Thyroid gland (tissue), 4 donors: ENCODE data around the gene RNF13. TPM values are rescaled to one million over a fixed set of nuclear protein-coding genes. Genes with fewer than 3 reads are reported as not detected.
"Not testable (repeated sequence)": the region's sequence is repeated elsewhere in the genome, so short reads cannot be mapped to it uniquely, and the experiment has no call there.

Experiments
- DNase-seq, 2 donors: peaks; one replicate each; pipeline ENCODE4 v3.0.0-alpha.2; 2019
- H3K27ac ChIP-seq, 3 donors: fragments of 200-600 bp; sonication (generic); 1 replicate in 2 of 3; 2 replicates in 1 of 3; pipeline ENCODE4 v1.5.1; 2016 to 2019; ENCODE audit warnings: mild to moderate bottlenecking in 1 of 3, moderate library complexity in 1 of 3
- H3K27me3 ChIP-seq: fragments of 200-600 bp; sonication (generic); one replicate; pipeline ENCODE4 v1.5.1; 2019
- H3K36me3 ChIP-seq, 2 donors: fragments of 200-600 bp; sonication (generic); one replicate each; pipeline ENCODE4 v1.5.1; 2016 to 2019
- H3K4me1 ChIP-seq, 2 donors: fragments of 200-600 bp; sonication (generic); one replicate each; pipeline ENCODE4 v1.5.1; 2017 to 2019
- H3K4me3 ChIP-seq, 3 donors: fragments of 200-600 bp; sonication (generic); replicated peaks in 1 of 3; 1 replicate in 2 of 3; 2 replicates in 1 of 3; pipeline ENCODE4 v1.5.1; 2016; ENCODE audit warnings: mild to moderate bottlenecking in 1 of 3
- H3K9me3 ChIP-seq: fragments of 200-600 bp; sonication (generic); one replicate; pipeline ENCODE4 v1.5.1; 2017
- CTCF ChIP-seq, 6 experiments: fragments of 200-600 bp in 3 of 6; fragments of 450-650 bp in 3 of 6; sonication (generic) in 3 of 6; IDR thresholded peaks; one replicate each; pipeline ENCODE4 v1.5.1; 2016 to 2019; ENCODE audit warnings: antibody characterized with exemption in 6 of 6, mild to moderate bottlenecking in 2 of 6, inconsistent platforms in 1 of 6, moderate library complexity in 1 of 6
- POLR2A ChIP-seq, 2 donors: fragments of 450-650 bp; IDR thresholded peaks; one replicate each; pipeline ENCODE4 v1.6.1; 2017; ENCODE audit warnings: antibody characterized with exemption in 2 of 2, mild to moderate bottlenecking in 2 of 2, moderate library complexity in 1 of 2
- WGBS, 2 donors: methylation state at CpG; one replicate each; pipeline ENCODE4 v1.1.5; 2017; 5-methylcytosine and 5-hydroxymethylcytosine counted together
- intact Hi-C: fragments of 100-400 bp; cut with DNase I; formaldehyde crosslinking; loops from one replicate; pipeline ENCODE4 v1.15.1; 2023
- total RNA-seq, 4 donors: library from RNA; depleted of rRNA; stranded (reverse); fragments of >200 nt; gene quantifications; one replicate each; pipeline ENCODE4 v1.2.3, GENCODE V29; 2016

The RNF13 gene
- total RNA-seq, 4 donors from 2014 or later: 106 to 161 (median 127) TPM

DNA sequence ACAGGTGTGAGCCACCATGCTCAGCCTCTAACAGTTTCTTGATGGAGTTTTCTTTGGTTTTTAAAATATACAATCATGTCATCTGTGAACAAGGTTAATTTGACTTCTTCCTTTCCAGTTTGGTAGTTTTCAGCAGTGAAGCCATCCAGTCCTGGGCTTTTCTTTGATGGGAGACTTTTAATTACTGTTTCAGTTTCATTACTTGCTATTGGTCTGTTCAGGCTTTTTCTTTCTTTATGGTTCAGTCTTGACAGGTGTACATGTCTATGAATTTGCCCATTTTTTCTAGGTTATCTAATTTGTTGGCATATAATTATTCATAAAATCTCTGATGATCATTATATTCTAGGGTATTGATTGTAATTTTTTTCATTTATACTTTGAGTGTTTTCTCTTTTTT lies 120.8 kb downstream of the RNF13 start:
- Histone ChIP-seq H3K27ac (no peak overlapping the region), H3K4me1 (peaks cover 3 to 8% of the 10 kb centered on the region in 2 donors), H3K27me3 (no peaks in the 10 kb centered on the region), H3K9me3 (no peaks in the 10 kb centered on the region), H3K36me3 (no peaks in the 10 kb centered on the region), H3K4me3 (no peak overlapping the region)
- DNase-seq: no peak
- intact Hi-C loops: no loop called here
- TF ChIP-seq CTCF (IDR thresholded peaks at IDR 0.05) (no peak), POLR2A (IDR thresholded peaks at IDR 0.05) (no peak)

DNA sequence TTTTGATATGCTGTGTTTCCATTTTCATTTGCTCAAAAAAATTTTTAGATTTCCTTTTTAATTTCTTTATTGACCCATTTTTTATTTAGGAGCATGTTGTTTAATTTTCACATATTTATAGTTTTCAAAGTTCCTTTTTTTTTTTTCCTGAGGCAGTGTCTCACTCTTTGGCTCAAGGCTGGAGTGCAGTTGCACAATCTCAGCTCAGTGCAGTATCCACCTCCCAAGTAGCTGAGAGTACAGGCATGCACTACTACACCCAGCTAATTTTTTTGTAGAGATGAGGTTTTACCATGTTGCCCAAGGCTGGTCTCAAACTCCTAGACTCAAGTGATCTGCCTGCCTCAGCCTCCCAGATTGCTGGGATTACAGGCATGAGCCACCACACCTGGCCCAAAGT lies 121.5 kb downstream of the RNF13 start:
- H3K27ac ChIP-seq: no peak overlapping the region
- no peaks in the 10 kb centered on the region for H3K27me3 ChIP-seq
- intact Hi-C loops: no loop called here
- peaks cover 8 to 10% of the 10 kb centered on the region in 2 donors for H3K4me1 ChIP-seq
- no peaks in the 10 kb centered on the region for H3K36me3 ChIP-seq
- no peak overlapping the region for H3K4me3 ChIP-seq
- peak; percentile 48 to 61 for DNase-seq
- TF ChIP-seq POLR2A (IDR thresholded peaks at IDR 0.05) (no peak), CTCF (IDR thresholded peaks at IDR 0.05) (no peak)
- H3K9me3 ChIP-seq: no peaks in the 10 kb centered on the region

DNA sequence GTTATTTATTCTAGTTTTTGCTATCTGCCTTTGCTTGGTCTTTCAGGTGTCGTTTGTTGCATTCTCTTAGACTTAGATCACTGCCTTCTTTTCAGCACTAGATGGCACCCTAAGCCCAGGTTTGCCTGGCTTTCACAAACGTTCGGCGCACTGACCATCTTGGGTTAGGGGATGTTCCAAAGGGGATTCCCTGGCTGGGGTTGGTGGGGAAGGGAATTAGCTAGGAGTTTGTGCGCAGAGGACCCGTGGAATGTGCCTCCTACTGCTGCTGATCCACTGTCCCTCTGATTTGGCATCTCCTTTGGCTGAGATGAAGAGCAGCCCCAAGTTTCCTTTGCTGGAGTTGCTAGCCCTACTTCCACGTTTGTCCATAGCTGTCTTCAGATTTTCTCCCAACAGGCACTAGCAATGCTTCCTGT lies 123.8 kb downstream of the RNF13 start:
- Histone ChIP-seq H3K27me3 (no peaks in the 10 kb centered on the region), H3K27ac (no peak overlapping the region), H3K4me1 (peaks cover 8 to 10% of the 10 kb centered on the region in 2 donors), H3K36me3 (no peaks in the 10 kb centered on the region), H3K9me3 (no peaks in the 10 kb centered on the region), H3K4me3 (no peak overlapping the region)
- WGBS, 2 donors: 29 to 38% methylated on average over 7 of the region's 7 CpGs
- intact Hi-C loops: no loop called here
- peak; percentile 45 to 49 for DNase-seq
- peak in 4 of 6 experiments; percentile 73 to 79 (median 74) for TF ChIP-seq CTCF (IDR thresholded peaks at IDR 0.05)
- no peak for TF ChIP-seq POLR2A (IDR thresholded peaks at IDR 0.05)

DNA sequence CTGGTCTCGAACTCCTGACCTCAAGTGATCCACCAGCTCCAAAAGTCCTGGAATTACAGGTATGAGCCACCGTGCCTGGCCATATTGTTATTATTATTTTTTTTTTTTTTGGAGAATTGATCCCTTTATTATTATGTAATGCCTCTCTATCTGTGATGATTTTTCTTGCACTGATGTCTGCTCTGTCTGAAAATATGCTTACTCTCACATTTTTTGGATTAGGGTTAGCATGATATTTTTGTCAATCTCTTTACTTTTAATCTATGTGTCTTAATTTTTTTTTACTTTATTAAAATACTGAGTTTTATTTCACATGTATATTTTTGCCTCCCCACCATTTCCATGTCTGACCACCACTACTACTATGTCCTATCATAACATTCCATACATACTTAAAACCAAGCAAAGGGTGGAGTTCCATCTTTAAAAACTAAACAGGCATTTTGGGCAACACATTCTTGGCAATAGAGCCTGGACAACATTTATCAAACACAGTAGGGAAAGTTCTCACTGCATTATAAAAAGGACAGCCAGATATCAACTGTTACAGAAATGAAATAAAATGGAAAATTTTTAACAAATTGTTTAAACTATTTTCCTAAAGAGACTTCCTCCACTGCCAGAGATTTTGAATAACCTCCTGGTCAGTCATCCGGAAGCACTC lies 125.5 kb downstream of the RNF13 start:
- H3K27ac ChIP-seq, intact Hi-C loops, H3K9me3 ChIP-seq, H3K4me1 ChIP-seq, H3K4me3 ChIP-seq, H3K27me3 ChIP-seq, H3K36me3 ChIP-seq, DNase-seq: not testable (repeated sequence)
- 91 to 95% methylated on average over 3 of the region's 3 CpGs for WGBS, 2 donors

DNA sequence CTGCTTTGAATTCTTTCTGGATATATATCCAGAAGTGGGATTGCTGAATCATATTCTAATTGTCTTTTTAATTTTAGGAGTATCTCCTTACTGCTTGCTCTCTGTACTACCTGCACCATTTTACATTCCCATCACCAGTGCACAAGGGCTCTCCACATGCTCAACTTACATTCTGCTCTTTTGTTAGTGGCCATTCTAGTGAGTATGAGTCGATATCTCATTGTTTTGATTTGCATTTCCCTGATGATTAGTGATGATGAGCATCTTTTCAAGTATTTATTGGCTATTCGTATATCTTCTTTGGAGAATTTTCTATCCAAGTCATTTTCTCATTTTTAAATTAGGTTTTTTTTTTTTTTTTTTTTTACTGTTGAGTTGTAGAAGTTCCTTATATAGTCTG lies 128.2 kb downstream of the RNF13 start:
- Histone ChIP-seq H3K9me3 (no peaks in the 10 kb centered on the region), H3K4me1 (peaks cover 7 to 8% of the 10 kb centered on the region in 2 donors), H3K27me3 (no peaks in the 10 kb centered on the region), H3K36me3 (no peaks in the 10 kb centered on the region), H3K27ac (no peak overlapping the region), H3K4me3 (no peak overlapping the region)
- no peak for DNase-seq
- WGBS, 2 donors: 94 to 96% methylated on average over 2 of the region's 2 CpGs
- no peak for TF ChIP-seq CTCF (IDR thresholded peaks at IDR 0.05)
- TF ChIP-seq POLR2A (IDR thresholded peaks at IDR 0.05): no peak
- intact Hi-C loops: no loop called here
